Measurements from ENCODE around the gene ZNF280D. TPM values are rescaled to one million over a fixed set of nuclear protein-coding genes. Genes with fewer than 3 reads are reported as not detected.
A peak's percentile ranks its signal among the peaks of the same experiment; 100 is the strongest.

Gene ZNF280D
- total and polyA plus RNA-seq, 2 of the 13 experiments (the other 11 are each of a cell fraction or from before 2014, with no cell fraction given), result 7.1 to 11.9 TPM

DNA sequence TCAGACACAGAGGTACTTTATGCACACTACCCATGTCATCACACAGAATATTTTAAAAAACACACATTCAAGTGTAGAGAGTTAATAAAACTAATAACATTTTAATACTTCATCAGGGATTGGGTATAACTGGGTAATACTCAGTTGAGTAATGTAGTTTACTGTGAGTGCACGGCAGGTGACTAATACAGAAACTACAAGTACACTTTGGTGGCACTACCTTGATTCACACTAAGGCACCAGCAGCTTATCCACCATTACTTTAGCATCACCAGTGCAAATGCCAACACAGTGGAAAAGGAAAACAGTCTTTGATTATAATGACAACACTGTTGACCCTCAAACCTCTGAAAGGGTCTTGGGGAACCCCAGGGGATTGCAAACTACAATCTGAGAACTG, 33.6 kb downstream of the ZNF280D start (continued):
- TF ChIP-seq, protein P1, sequence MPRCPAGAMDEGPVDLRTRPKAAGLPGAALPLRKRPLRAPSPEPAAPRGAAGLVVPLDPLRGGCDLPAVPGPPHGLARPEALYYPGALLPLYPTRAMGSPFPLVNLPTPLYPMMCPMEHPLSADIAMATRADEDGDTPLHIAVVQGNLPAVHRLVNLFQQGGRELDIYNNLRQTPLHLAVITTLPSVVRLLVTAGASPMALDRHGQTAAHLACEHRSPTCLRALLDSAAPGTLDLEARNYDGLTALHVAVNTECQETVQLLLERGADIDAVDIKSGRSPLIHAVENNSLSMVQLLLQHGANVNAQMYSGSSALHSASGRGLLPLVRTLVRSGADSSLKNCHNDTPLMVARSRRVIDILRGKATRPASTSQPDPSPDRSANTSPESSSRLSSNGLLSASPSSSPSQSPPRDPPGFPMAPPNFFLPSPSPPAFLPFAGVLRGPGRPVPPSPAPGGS (CRISPR knock-in tag; IDR thresholded peaks at IDR 0.05), result no peak
- TF ChIP-seq ZFP36L1 (CRISPR knock-in tag; IDR thresholded peaks at IDR 0.05) (no peak), YEATS2 (CRISPR knock-in tag; IDR thresholded peaks at IDR 0.05; ENCODE audit: borderline replicate concordance) (no peak), SMARCC2 (IDR thresholded peaks at IDR 0.05) (no peak), ZNF616 (CRISPR knock-in tag; IDR thresholded peaks at IDR 0.05; ENCODE audit: low read depth) (no peak), U2AF1 (optimal IDR thresholded peaks at IDR 0.05; ENCODE audit: low read depth, low read length) (no peak), ZNF598 (CRISPR knock-in tag; IDR thresholded peaks at IDR 0.05; ENCODE audit: borderline replicate concordance) (no peak), KAT2B (IDR thresholded peaks at IDR 0.05; ENCODE audit: borderline replicate concordance, low read depth, low read length) (no peak), SIX4 (CRISPR knock-in tag; IDR thresholded peaks at IDR 0.05) (no peak)

DNA sequence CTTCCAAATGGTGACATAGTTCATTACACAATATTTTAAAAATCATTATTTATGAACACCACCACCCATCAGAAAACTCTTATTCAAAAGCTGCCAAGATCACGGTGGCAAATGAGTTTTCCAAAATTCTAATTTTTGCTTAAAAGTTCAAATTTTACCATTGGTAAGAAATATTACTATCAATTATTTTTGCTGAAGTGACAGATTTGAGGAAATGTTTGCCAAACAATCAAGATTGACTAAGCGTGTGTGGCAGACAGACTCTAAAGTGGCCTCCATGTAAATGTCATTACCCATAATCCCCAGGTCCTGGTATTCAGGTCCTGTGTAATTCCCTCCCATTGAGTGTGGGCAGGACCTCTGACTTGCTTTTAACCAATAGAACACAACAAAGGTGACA, 35.0 kb downstream of the ZNF280D start:
- peaks cover 0 to 23% of the 10 kb centered on the region in 2 experiments; a peak in 3 of 5 replicates for H3K36me3 ChIP-seq (replicated peaks in 1 of 2; ENCODE audit: control insufficient read depth in 1 of 2, insufficient read depth in 2 of 2, low read length in 2 of 2)
- H3K27ac ChIP-seq (ENCODE audit: extremely low read length, insufficient read depth, low read length), result no peak overlapping the region
- TF ChIP-seq MAFF (IDR thresholded peaks at IDR 0.05; ENCODE audit: low read depth, low read length) (peak; percentile 91), DPF2 (CRISPR knock-in tag; IDR thresholded peaks at IDR 0.05; ENCODE audit: borderline replicate concordance, low read depth) (no peak), MAFK (conservative IDR thresholded peaks at IDR 0.05 in 1 of 2, IDR thresholded peaks at IDR 0.05 in 1 of 2; ENCODE audit: low read length in 2 of 2) (peak; percentile 86 to 90)
- no peaks in the 10 kb centered on the region for H3K4me1 ChIP-seq (ENCODE audit: insufficient read depth, low read length)
- no peak for FAIRE-seq
- intact Hi-C loops (cut with micrococcal nuclease; ENCODE audit: unreplicated experiment), result no loop called here
- no peak for DNase-seq (ENCODE audit: low spot score)
- H3K4me2 ChIP-seq (ENCODE audit: low read depth, low read length), result no peak overlapping the region
- no peak overlapping the region for H2AFZ ChIP-seq (ENCODE audit: low read length)
- BruUV-seq (replicated peaks), result no TSS peak
- H3K9ac ChIP-seq (ENCODE audit: insufficient read depth, low read depth, low read length), result no peak overlapping the region
- in situ Hi-C loops (cut with HindIII; ENCODE audit: extremely low pct_ligation_motif_present, low pct_unique_long_range_greater_than_20kb), result no loop called here
- ChIA-PET CTCF (ENCODE audit: low intra/inter-chr PET ratio, low total read pairs) (no interaction called here), POLR2A (no interaction called here)
- 100% methylated on average over 2 of the region's 2 CpGs for WGBS (ENCODE audit: low lambda C conversion rate)
- no peaks in the 10 kb centered on the region for H3K79me2 ChIP-seq (ENCODE audit: insufficient read depth, low read length)
- no peaks in the 10 kb centered on the region for H3K27me3 ChIP-seq (ENCODE audit: control insufficient read depth in 1 of 2, insufficient read depth in 2 of 2, low read length in 2 of 2)
- ATAC-seq, result no peak
- H4K20me1 ChIP-seq (ENCODE audit: insufficient read depth, low read length), result no peaks in the 10 kb centered on the region
- no peak overlapping the region for H3K4me3 ChIP-seq (replicated peaks in 1 of 3; ENCODE audit: insufficient read depth in 1 of 3, low read depth in 2 of 3, low read length in 3 of 3)
- H3K9me3 ChIP-seq (ENCODE audit: low read length), result no peaks in the 10 kb centered on the region
